LNCAP (cell line): Measurements from ENCODE around the gene C11orf21.

ENCODE experiments used
- TF ChIP-seq, protein P1 (sequence below): fragments of 450-650 bp; IDR thresholded peaks from 2 replicates; pipeline ENCODE4 v1.5.1; 2017; ENCODE audit warnings: mild to moderate bottlenecking

C11orf21 gene

DNA sequence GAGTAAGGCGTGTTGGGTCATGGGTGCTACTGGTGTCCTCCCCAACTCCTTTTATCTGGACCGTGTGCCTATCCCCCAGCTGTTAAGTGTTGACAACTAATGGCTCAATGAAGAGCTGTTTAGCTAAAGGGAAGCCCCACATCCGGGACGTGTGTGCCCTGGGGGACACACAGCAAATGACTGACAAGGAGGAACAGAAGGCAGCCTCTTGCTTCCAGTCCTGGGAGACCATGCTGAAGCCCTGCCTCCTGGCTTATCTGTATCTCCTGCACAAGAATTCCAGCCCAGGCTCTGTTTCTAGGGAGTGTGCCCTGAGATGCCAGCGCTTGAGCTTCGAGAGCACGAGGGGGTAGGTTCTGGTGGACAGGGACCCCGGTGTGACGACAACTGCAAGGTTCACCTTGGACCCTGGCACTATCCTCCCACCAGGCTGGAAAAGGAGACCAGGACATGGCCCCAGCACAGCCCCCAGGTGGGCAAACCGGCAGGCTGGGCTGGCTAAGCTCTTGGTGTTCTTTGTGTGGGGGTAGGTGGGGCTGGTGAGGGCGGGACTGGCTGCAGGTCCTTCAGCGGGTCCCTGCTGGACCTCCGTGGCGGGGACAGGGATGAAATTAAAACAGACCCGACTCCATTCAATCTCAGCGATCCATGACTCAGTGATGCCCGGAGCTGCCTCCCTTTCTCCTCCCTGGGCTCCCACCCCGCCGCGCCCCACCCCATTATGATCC, 52.4 kb downstream of the C11orf21 start:
- TF ChIP-seq, protein P1, sequence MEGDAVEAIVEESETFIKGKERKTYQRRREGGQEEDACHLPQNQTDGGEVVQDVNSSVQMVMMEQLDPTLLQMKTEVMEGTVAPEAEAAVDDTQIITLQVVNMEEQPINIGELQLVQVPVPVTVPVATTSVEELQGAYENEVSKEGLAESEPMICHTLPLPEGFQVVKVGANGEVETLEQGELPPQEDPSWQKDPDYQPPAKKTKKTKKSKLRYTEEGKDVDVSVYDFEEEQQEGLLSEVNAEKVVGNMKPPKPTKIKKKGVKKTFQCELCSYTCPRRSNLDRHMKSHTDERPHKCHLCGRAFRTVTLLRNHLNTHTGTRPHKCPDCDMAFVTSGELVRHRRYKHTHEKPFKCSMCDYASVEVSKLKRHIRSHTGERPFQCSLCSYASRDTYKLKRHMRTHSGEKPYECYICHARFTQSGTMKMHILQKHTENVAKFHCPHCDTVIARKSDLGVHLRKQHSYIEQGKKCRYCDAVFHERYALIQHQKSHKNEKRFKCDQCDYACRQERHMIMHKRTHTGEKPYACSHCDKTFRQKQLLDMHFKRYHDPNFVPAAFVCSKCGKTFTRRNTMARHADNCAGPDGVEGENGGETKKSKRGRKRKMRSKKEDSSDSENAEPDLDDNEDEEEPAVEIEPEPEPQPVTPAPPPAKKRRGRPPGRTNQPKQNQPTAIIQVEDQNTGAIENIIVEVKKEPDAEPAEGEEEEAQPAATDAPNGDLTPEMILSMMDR, result no peak

DNA sequence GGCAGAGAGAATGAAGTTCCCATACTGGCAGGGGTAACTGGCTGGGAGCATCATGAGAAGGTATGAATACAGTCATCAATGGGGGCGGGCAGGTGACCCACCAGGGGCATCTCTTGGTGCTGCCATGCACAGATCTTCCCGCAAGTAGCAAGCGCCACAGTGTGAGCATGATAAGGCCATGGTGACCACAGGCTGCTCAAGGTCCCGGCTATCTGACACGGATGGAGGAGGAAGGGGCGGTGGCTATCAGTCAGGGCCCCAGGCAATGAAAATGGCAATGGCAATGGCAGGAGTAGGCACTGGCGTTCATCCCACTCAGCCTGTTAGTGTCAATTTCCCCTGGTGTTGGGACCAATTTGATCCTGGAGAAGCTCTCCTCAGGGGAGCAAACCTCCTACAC, 53.0 kb downstream of the C11orf21 start:
- TF ChIP-seq, protein P1, result no peak

DNA sequence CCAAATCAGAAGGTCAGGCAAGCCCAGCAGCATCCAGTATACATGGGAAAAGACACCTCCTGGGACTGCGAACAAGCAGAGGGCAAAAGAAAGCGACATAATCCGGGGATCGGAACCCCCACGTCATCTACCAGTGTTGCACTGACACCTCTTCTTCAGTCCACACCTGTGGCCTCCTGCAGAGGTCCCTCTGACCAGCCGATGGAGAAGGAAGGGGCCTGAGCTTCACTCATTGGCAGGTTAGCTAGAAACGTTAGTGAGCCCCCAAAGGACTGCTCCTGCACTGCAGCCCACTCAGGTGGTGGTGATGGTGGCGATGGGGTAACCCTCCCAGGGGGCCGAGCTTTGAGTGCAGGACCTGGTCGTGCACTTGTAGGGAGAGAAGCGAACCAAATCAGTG, 53.5 kb downstream of the C11orf21 start:
- TF ChIP-seq, protein P1, result no peak

DNA sequence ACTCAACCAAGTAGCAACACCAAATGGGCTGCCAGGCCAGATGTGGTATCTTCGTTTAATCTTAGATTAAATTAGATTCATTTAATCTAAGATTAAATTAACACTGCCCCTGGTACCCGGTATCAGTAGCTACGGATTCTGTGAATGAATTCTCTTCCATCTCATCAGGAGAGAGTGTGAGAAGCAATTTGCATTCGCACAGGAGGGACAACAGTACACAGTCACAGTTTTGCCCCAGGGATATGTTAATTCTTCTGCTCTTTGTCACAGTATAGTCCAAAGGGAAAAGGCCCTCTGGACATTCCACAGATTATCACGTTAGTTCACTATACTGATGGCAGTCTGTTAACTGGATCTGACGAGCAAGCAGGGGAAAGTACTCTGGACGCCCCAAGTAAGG, 54.2 kb downstream of the C11orf21 start:
- TF ChIP-seq, protein P1, result no peak
